NOMO-1 treated with dmso at 0.1 percent for 144 hours (cell line): ENCODE results near the gene ABAT.

Source experiments
- DNase-seq: peaks from one replicate; lab custom pipeline; 2025; ENCODE audit not compliant: unreplicated experiment; lab: John Stamatoyannopoulos, UW

Gene ABAT

GRCh38 chr16:8674413-8675022, at the start of gene ABAT:
Gene ABAT, plus strand, starts transcription at chr16:8674617. Its CDS starts 61,123 bp downstream, at chr16:8735740.
- peak; percentile 76 for DNase-seq

DNA sequence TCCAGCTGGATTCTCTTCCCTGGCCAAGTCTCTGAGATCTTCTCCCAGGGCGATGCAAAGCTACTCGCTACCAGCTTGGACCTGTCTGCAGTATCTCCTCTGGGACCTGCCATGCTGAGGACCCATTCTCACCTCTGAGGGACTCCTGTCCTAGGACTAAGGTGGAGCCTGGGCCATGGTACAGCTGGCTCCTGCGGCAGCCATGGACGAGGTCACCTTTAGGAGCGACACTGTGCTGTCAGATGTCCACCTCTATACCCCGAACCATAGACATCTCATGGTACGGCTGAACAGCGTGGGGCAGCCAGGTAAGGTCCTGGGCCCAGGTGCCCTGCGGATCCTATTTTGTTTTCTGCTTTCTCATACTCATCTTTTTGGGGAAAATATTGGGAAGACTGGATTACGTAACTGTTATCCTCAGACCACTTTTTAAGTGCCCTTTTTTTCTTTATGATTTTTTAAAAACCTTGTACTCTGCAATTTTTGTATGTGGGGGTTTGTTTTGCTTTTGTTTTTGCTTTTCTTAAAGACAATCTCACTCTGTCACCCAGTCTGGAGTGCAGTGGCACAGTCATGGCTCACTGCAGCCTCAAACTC, 48.8 kb upstream of the ABAT start:
- no peak for DNase-seq

DNA sequence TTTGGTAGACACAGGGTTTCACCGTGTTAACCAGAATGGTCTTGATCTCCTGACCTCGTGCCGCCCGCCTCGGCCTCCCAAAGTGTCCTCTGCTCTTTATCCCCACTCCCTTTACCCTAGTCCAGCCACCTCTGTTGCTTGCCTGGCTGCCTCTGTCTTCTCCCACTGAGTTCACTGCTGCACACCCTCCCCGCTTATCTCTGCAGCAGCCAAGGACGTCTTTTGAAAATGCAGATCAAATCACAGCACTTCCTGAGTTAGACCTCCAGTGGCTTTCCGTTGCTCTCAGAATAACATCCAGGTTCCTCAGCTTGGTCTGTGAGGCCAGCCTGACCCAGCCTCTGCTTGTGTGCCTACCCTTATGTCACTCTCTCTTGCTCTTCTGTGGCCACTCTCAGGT, 47.5 kb upstream of the ABAT start:
- DNase-seq = no peak

GRCh38 chr16:8627456-8627855, 47.0 kb upstream of the ABAT start:
- no peak for DNase-seq

GRCh38 chr16:8628981-8629725, 45.3 kb upstream of the ABAT start:
- no peak for DNase-seq

- no peak for DNase-seq
These were observed 44.0 kb upstream of the ABAT start for GRCh38 chr16:8630255-8630953.

GRCh38 chr16:8631373-8631772, 43.0 kb upstream of the ABAT start:
- DNase-seq = no peak

DNA sequence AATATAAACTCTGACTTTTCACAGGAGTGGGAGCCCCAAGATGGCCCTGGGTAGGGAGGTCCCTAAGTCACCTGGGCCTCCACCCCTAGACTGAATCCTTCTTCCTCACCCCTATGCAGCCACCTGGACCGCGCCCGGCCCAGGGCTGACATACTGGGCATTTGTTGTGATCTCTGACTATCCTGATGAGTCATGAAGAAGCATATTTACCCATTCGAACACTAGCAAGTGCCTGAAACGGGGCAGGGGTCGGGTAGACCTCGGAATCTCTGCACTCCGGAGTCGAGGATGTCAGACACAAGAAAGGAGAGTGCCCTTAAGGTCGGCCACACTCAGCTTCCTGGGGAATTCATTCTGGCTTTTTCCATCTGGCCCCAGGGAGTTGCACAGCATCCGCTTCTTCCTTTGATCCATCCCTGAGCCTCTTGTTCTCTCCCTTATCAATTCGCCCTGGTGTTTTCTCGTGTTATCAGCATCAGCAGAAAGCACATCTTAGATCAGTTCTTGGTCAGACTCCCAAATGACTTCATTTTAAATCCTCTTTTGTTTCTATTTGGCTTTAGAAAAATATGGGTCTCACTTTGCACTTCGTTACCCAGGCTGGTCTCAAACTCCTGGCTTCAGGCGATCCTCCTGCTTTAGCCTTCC, 42.5 kb upstream of the ABAT start:
- DNase-seq = no peak

DNA sequence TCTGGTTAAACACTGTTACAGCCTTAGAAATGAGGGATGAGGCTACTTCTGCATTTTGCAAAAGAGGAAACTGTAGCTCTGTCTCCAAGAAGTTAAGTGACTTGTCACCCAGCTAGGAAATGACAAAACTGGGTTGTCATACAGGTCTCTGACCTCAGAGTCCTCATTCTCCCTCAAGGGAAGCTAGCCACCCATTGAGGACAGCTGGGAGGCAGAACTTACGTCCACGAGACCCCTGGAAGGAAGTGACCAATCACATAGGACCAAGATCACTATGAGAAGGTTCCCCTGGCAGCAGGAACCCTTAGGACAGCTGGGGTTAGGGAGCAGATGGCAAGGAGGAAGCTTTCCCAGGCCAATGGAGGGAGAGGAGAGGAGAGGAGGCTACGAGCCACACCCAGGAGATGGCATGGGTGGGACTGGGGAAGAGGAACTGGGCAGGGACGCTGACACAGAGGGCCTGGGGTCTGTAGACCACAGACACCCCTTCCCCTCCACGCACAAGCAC, 41.7 kb upstream of the ABAT start:
- peak; percentile 68 for DNase-seq

- DNase-seq = no peak
These were observed 39.3 kb upstream of the ABAT start for GRCh38 chr16:8634991-8635736.

- DNase-seq = no peak
These were observed 34.7 kb upstream of the ABAT start for GRCh38 chr16:8639694-8640093.

GRCh38 chr16:8641671-8642070, 32.7 kb upstream of the ABAT start:
- DNase-seq = no peak

DNA sequence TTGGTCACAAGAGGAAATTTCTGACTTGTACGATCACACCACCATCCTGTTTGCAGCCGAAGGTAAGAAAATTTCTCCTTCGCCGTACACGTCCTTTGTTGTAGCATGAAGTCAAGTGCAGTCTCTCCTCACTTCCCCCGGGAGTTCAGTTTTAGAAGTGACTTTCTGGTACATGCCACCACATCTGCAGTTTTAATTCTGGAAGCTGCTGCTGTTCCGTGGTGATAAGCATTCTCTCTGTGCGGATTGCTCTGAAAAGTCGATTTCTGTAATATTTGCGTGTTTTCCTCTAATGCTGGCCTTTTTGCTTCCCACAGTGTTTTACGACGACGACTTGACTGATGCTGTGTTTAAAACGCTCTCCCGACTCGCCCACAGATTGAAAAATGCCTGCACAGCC, 32.3 kb upstream of the ABAT start:
- no peak for DNase-seq

GRCh38 chr16:8644211-8645140, 29.9 kb upstream of the ABAT start:
- peak; percentile 90 for DNase-seq

- DNase-seq = no peak
These were observed 29.3 kb upstream of the ABAT start for GRCh38 chr16:8645141-8645521.

- DNase-seq = no peak
These were observed 28.6 kb upstream of the ABAT start for GRCh38 chr16:8645831-8646230.

- DNase-seq = no peak
These were observed 27.9 kb upstream of the ABAT start for GRCh38 chr16:8646326-8647053.

DNA sequence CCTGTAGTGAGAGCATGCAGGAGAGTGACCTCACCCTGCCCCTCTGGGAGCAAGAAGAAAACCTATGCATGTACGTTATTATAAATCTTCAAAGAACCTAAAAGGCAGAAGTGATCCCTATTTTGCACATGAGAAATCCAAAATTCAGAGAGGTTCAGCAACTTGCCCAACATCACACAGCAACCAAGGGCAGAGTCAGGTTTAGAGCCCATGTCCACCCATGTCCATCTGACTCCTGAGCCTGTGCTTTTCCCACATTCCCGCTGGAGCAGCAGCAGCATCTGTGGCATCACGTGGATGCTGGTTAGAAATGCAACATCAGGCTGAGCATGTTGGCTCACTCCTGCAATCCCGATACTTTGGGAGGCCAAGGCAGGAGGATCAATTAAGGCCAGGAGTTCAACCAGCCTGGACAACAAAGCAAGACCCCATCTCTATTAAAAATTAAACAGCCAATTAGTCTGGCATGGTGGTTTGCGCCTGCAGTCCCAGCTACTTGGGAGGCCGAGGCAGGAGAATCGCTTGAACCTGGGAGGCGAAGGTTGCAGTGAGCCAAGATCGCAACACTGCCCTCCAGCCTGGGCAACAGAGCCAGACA, 26.6 kb upstream of the ABAT start:
- no peak for DNase-seq
